RWPE2 (cell line): ENCODE results near the gene SH3PXD2A.

Experiments used
- ATAC-seq: fragments of 200-7000 bp; cut with Tn5 transposase; 3 replicates; pipeline ENCODE4 v1.9.1; 2021; ENCODE audit warnings: low read depth
- DNase-seq: peaks from one replicate; pipeline ENCODE4 v3.0.0-alpha.2; 2020; ENCODE audit warnings: low spot score
- H3K27ac ChIP-seq: fragments of 450-650 bp; 2 replicates; pipeline ENCODE4 v1.5.1; 2017; ENCODE audit warnings: mild to moderate bottlenecking; ENCODE audit not compliant: poor library complexity, severe bottlenecking
- H3K27me3 ChIP-seq: fragments of 250-450 bp; sonication (Bioruptor Pico); 2 replicates; pipeline ENCODE4 v1.5.1; 2021; ENCODE audit warnings: mild to moderate bottlenecking, moderate library complexity; ENCODE audit not compliant: insufficient read depth, poor library complexity, severe bottlenecking
- H3K36me3 ChIP-seq: fragments of 250-450 bp; sonication (Bioruptor Pico); 2 replicates; pipeline ENCODE4 v1.5.1; 2020; ENCODE audit warnings: low read depth, mild to moderate bottlenecking, moderate library complexity
- H3K4me1 ChIP-seq: fragments of 250-450 bp; sonication (Bioruptor Pico); 2 replicates; pipeline ENCODE4 v1.5.1; 2021; ENCODE audit warnings: mild to moderate bottlenecking, moderate library complexity; ENCODE audit not compliant: insufficient read depth, poor library complexity, severe bottlenecking
- H3K4me3 ChIP-seq: fragments of 250-450 bp; sonication (Bioruptor Pico); 2 replicates; pipeline ENCODE4 v1.5.1; 2021; ENCODE audit warnings: mild to moderate bottlenecking, moderate library complexity; ENCODE audit not compliant: severe bottlenecking
- H3K9me3 ChIP-seq: fragments of 250-450 bp; sonication (Bioruptor Pico); 2 replicates; pipeline ENCODE4 v1.5.1; 2021; ENCODE audit warnings: mild to moderate bottlenecking, moderate library complexity; ENCODE audit not compliant: severe bottlenecking
- CTCF ChIP-seq: fragments of 450-650 bp; IDR thresholded peaks from one replicate; pipeline ENCODE4 v1.5.1; 2017; ENCODE audit warnings: mild to moderate bottlenecking, moderate library complexity; ENCODE audit not compliant: poor library complexity, severe bottlenecking

The SH3PXD2A gene

GRCh38 chr10:103571656-103571975 lies 283.8 kb downstream of the SH3PXD2A start:
- no peaks in the 10 kb centered on the region for H3K9me3 ChIP-seq
- ATAC-seq (no peak), DNase-seq (no peak)
- no peaks in the 10 kb centered on the region for H3K27me3 ChIP-seq
- no peaks in the 10 kb centered on the region for H3K36me3 ChIP-seq
- TF ChIP-seq CTCF, result no peak
- no peaks in the 10 kb centered on the region for H3K4me1 ChIP-seq
- no peak overlapping the region for H3K4me3 ChIP-seq
- no peak overlapping the region for H3K27ac ChIP-seq

DNA sequence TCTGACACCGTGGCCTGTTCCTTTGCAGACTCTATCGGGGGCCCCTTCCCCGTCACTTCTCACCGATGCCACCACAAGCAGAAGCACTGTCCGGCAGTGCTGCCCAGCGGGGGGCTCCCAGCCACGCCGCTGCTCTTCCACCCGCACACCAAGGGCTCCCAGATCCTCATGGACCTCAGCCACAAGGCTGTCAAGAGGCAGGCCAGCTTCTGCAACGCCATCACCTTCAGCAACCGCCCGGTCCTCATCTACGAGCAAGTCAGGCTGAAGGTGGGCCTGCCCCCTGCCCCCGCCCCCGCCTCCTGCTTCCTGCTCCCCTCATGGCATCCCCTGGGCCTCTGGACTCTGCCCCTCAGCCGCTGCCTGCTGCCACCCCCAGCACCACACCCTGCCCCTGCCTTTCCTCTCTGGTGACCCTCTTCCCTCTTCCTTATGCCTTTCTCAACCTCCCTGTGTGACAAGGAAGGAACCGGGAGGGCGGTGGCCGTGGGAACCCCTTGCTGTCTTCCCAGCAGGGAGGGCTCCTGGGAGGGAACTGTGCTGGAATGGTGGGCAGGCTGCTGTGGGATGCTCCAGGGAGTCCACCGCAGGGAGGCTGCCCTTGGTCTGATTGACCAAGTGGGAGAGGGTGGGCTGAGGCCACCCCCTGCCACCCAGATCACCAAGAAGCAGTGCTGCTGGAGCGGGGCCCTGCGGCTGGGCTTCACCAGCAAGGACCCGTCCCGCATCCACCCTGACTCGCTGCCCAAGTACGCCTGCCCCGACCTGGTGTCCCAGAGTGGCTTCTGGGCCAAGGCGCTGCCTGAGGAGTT lies 284.3 kb downstream of the SH3PXD2A start:
- Histone ChIP-seq H3K27ac (no peak overlapping the region), H3K4me1 (no peaks in the 10 kb centered on the region), H3K27me3 (no peaks in the 10 kb centered on the region), H3K9me3 (no peaks in the 10 kb centered on the region), H3K4me3 (no peak overlapping the region), H3K36me3 (no peaks in the 10 kb centered on the region)
- ATAC-seq (no peak), DNase-seq (no peak)
- no peak for TF ChIP-seq CTCF

DNA sequence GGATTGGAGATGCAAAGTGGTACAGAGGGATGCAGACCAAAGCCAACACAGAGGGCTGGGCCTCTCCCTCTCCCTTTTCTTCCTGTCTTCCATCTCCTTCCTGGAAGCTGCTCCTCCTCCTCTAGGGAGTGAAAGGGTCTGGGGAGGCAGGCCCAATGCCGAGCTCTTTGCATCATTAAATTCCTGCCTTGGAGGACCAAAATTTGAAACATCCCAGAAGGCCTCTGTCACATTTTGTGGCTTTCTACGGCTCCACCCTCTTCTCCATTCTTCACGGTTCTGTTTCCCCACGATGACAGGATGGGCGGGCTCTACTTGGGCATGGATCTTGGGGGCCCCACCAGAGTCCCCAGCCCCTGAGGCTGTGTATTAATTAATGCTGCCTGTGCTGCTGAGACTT lies 285.5 kb downstream of the SH3PXD2A start:
- Histone ChIP-seq H3K27me3 (no peaks in the 10 kb centered on the region), H3K4me3 (no peak overlapping the region), H3K9me3 (no peaks in the 10 kb centered on the region), H3K4me1 (no peaks in the 10 kb centered on the region), H3K36me3 (no peaks in the 10 kb centered on the region), H3K27ac (no peak overlapping the region)
- TF ChIP-seq CTCF, result no peak
- DNase-seq, result no peak
- no peak for ATAC-seq

GRCh38 chr10:103568505-103568904 lies 286.9 kb downstream of the SH3PXD2A start:
- H3K4me3 ChIP-seq, result no peak overlapping the region
- no peaks in the 10 kb centered on the region for H3K36me3 ChIP-seq
- H3K27me3 ChIP-seq, result no peaks in the 10 kb centered on the region
- no peaks in the 10 kb centered on the region for H3K9me3 ChIP-seq
- no peak for TF ChIP-seq CTCF
- H3K4me1 ChIP-seq, result no peaks in the 10 kb centered on the region
- no peak for DNase-seq
- H3K27ac ChIP-seq, result no peak overlapping the region
- no peak for ATAC-seq

DNA sequence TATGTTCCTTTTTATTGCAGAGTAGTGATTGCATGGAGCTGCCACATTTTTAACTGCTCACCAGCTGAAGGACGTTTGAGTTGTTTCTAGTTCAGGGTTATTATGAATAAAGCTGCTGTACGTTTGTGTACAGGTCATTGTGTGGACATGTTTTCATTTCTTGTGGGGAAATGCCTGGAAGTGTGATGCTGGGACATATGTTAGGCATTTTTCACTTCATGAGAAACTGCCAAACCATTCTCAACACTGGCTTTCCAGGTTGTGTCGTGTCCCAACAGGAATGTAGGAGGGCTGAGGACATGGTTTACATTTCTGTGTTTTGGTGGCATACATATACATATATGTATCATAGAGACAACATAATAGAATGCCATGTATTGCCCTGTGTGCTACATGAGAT lies 288.8 kb downstream of the SH3PXD2A start:
- no peak overlapping the region for H3K27ac ChIP-seq
- H3K36me3 ChIP-seq, result no peaks in the 10 kb centered on the region
- DNase-seq (no peak), ATAC-seq (no peak)
- TF ChIP-seq CTCF, result no peak
- no peak overlapping the region for H3K4me3 ChIP-seq
- H3K9me3 ChIP-seq, result no peaks in the 10 kb centered on the region
- no peaks in the 10 kb centered on the region for H3K27me3 ChIP-seq
- no peaks in the 10 kb centered on the region for H3K4me1 ChIP-seq
